HL-60 (cell line): ENCODE data around the gene EPHA4.

ENCODE experiments used
- GABPA ChIP-seq: IDR thresholded peaks from 2 replicates; pipeline ENCODE4 v1.6.1; 2012; ENCODE audit warnings: low read depth
- POLR2AphosphoS5 ChIP-seq: IDR thresholded peaks from 2 replicates; pipeline ENCODE4 v1.6.1; 2012; ENCODE audit warnings: low read depth
- SPI1 ChIP-seq: IDR thresholded peaks from 2 replicates; pipeline ENCODE4 v1.6.1; 2012; ENCODE audit warnings: low read depth, mild to moderate bottlenecking, borderline replicate concordance
- TF ChIP-seq, protein P1 (sequence below): IDR thresholded peaks from one replicate; pipeline ENCODE4 v1.5.1; 2011; ENCODE audit warnings: low read length, control low read depth, inconsistent platforms; ENCODE audit not compliant: insufficient read depth
- TF ChIP-seq, protein P2 (sequence below): IDR thresholded peaks from 2 replicates; pipeline ENCODE4 v1.6.1; 2012; ENCODE audit warnings: low read depth; ENCODE audit not compliant: insufficient replicate concordance

- TF ChIP-seq, protein P1, sequence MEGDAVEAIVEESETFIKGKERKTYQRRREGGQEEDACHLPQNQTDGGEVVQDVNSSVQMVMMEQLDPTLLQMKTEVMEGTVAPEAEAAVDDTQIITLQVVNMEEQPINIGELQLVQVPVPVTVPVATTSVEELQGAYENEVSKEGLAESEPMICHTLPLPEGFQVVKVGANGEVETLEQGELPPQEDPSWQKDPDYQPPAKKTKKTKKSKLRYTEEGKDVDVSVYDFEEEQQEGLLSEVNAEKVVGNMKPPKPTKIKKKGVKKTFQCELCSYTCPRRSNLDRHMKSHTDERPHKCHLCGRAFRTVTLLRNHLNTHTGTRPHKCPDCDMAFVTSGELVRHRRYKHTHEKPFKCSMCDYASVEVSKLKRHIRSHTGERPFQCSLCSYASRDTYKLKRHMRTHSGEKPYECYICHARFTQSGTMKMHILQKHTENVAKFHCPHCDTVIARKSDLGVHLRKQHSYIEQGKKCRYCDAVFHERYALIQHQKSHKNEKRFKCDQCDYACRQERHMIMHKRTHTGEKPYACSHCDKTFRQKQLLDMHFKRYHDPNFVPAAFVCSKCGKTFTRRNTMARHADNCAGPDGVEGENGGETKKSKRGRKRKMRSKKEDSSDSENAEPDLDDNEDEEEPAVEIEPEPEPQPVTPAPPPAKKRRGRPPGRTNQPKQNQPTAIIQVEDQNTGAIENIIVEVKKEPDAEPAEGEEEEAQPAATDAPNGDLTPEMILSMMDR, result no peak
- TF ChIP-seq POLR2AphosphoS5 (no peak), SPI1 (no peak), GABPA (no peak)
- TF ChIP-seq, protein P2, sequence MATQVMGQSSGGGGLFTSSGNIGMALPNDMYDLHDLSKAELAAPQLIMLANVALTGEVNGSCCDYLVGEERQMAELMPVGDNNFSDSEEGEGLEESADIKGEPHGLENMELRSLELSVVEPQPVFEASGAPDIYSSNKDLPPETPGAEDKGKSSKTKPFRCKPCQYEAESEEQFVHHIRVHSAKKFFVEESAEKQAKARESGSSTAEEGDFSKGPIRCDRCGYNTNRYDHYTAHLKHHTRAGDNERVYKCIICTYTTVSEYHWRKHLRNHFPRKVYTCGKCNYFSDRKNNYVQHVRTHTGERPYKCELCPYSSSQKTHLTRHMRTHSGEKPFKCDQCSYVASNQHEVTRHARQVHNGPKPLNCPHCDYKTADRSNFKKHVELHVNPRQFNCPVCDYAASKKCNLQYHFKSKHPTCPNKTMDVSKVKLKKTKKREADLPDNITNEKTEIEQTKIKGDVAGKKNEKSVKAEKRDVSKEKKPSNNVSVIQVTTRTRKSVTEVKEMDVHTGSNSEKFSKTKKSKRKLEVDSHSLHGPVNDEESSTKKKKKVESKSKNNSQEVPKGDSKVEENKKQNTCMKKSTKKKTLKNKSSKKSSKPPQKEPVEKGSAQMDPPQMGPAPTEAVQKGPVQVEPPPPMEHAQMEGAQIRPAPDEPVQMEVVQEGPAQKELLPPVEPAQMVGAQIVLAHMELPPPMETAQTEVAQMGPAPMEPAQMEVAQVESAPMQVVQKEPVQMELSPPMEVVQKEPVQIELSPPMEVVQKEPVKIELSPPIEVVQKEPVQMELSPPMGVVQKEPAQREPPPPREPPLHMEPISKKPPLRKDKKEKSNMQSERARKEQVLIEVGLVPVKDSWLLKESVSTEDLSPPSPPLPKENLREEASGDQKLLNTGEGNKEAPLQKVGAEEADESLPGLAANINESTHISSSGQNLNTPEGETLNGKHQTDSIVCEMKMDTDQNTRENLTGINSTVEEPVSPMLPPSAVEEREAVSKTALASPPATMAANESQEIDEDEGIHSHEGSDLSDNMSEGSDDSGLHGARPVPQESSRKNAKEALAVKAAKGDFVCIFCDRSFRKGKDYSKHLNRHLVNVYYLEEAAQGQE, result no peak
These were observed 149.4 kb downstream of the EPHA4 start for GRCh38 chr2:221422516-221423209.
